GM12878 (cell line): ENCODE results near the gene PABPC1L. TPM values are rescaled to one million over a fixed set of nuclear protein-coding genes. Genes with fewer than 3 reads are reported as not detected.
A peak's percentile ranks its signal among the peaks of the same experiment; 100 is the strongest.

Source experiments
- ATF7 ChIP-seq: fragments of 450-650 bp; IDR thresholded peaks from 2 replicates; pipeline ENCODE4 v1.6.1; 2016; ENCODE audit warnings: low read depth, mild to moderate bottlenecking
- BACH1 ChIP-seq: fragments of 450-650 bp; IDR thresholded peaks from 2 replicates; pipeline ENCODE4 v1.6.1; 2017; ENCODE audit warnings: mild to moderate bottlenecking, borderline replicate concordance
- BRCA1 ChIP-seq: IDR thresholded peaks from 2 replicates; pipeline ENCODE4 v1.6.1; 2011; ENCODE audit warnings: low read depth, low read length, improper control_type of control experiment
- CBFB ChIP-seq: IDR thresholded peaks from 2 replicates; pipeline ENCODE4 v1.6.1; 2016; ENCODE audit warnings: antibody characterized with exemption, low read depth
- CEBPZ ChIP-seq: fragments of 150-350 bp; IDR thresholded peaks from 2 replicates; pipeline ENCODE4 v1.6.1; 2016; ENCODE audit warnings: low read depth, low read length
- CREB1 ChIP-seq: IDR thresholded peaks from 2 replicates; pipeline ENCODE4 v1.6.1; 2012; ENCODE audit warnings: low read depth, mild to moderate bottlenecking, inconsistent platforms
- MYB ChIP-seq: fragments of 150-350 bp; IDR thresholded peaks from 2 replicates; pipeline ENCODE4 v1.6.1; 2014; ENCODE audit warnings: mild to moderate bottlenecking, low read depth, low read length, borderline replicate concordance
- NFIC ChIP-seq: IDR thresholded peaks from 2 replicates; pipeline ENCODE4 v1.6.1; 2012; ENCODE audit warnings: low read depth, mild to moderate bottlenecking, inconsistent platforms, low read length, moderate library complexity
- RELB ChIP-seq: fragments of 450-650 bp; IDR thresholded peaks from 2 replicates; pipeline ENCODE4 v1.6.1; 2017; ENCODE audit warnings: low read depth, mild to moderate bottlenecking, moderate library complexity
- SMAD5 ChIP-seq: IDR thresholded peaks from 2 replicates; pipeline ENCODE4 v1.6.1; 2016; ENCODE audit warnings: antibody characterized with exemption, low read depth
- ZBTB11 ChIP-seq: fragments of 450-650 bp; formaldehyde crosslinking; IDR thresholded peaks from 2 replicates; pipeline ENCODE4 v1.5.0; 2022; ENCODE audit warnings: mild to moderate bottlenecking, missing genetic modification characterization
- polyA plus RNA-seq, 11 experiments: library from polyadenylated mRNA; depleted of rRNA in 4 of 11; unstranded in 6 of 11; stranded (reverse) in 5 of 11; fragments of >200 nt; fragmentation: Nextera tagmentation in 4 of 11; fragmentation: Illumina TruSeq in 1 of 11; extraction: Ambion mirVana in 4 of 11; extraction: Trizol in 1 of 11; gene quantifications; 1 replicate in 1 of 11; 2 replicates in 10 of 11; pipeline versions ENCODE4 v1.2.1 to v1.2.3, GENCODE V29; 2011 to 2016; ENCODE audit warnings: inconsistent platforms in 2 of 11, missing spikeins in 2 of 11, low read depth in 1 of 11
- total RNA-seq, 4 experiments: library from RNA; depleted of rRNA in 3 of 4; stranded (reverse); fragments of >200 nt in 3 of 4; fragmentation: Illumina TruSeq in 1 of 4; extraction: Trizol in 1 of 4; gene quantifications; 2 replicates each; pipeline versions ENCODE4 v1.2.1 to v1.2.3, GENCODE V29; 2013 to 2021

PABPC1L gene
- total and polyA plus RNA-seq, 10 of the 15 experiments (the other 5 are each of a cell fraction or from before 2014, with no cell fraction given): 6.1 to 66.8 (median 11.9) TPM

GRCh38 chr20:44979090-44979621, 69.3 kb downstream of the PABPC1L start (continued):
- no peak for TF ChIP-seq ZBTB11 (CRISPR knock-in tag)
- 0 out of 2 replicates have a peak, but pooled peaks have one; percentile 33 for TF ChIP-seq BACH1
- peak; percentile 64; the same call in 1 of the 2 replicates for TF ChIP-seq RELB
- TF ChIP-seq CBFB: peak; percentile 55; the same call in 1 of the 2 replicates
- no peak for TF ChIP-seq SMAD5
- peak; percentile 77 for TF ChIP-seq NFIC
- TF ChIP-seq CEBPZ: no peak
- no peak for TF ChIP-seq BRCA1
- peak; percentile 92 for TF ChIP-seq ATF7
- TF ChIP-seq CREB1: peak; percentile 65; the same call in 1 of the 2 replicates
- no peak for TF ChIP-seq MYB
